KOPT-K1 (cell line): ENCODE data around the gene PLEKHG7.
"Not testable (repeated sequence)": the region's sequence is repeated elsewhere in the genome, so short reads cannot be mapped to it uniquely, and the experiment has no call there.

Experiments
- H3K27ac ChIP-seq: fragments of 200-600 bp; sonication (generic); 2 replicates; pipeline ENCODE4 v1.5.1; 2016; ENCODE audit warnings: antibody characterized with exemption, mild to moderate bottlenecking, low read depth, low read length; ENCODE audit not compliant: poor library complexity, severe bottlenecking
- H3K36me3 ChIP-seq: fragments of 200-600 bp; sonication (generic); 2 replicates; pipeline ENCODE4 v1.5.1; 2017; ENCODE audit warnings: antibody characterized with exemption, mild to moderate bottlenecking, low read length, moderate library complexity; ENCODE audit not compliant: insufficient read depth
- H3K9me3 ChIP-seq: fragments of 200-600 bp; sonication (generic); 2 replicates; pipeline ENCODE4 v1.5.1; 2017; ENCODE audit warnings: antibody characterized with exemption, low read length, mild to moderate bottlenecking; ENCODE audit not compliant: insufficient read depth, poor library complexity, severe bottlenecking

Gene PLEKHG7

DNA sequence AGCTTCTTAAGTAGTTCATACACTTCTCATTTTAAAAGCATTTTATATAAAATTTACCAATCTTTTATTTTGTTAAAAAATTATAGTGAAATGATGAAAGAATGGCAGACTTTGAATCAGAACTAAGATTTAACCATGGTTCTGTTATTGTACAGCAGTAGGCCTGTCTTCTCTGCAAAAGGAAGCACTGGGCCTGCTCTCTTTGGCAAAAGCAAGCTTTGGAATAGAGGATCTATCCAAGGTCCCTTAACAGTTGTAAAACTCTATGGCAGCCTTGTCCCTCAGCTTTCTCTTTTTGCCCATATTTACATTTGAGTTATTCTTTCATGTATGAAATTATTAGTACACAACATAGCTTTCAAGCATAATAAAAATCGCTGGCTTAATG, 82.8 kb downstream of the PLEKHG7 start:
- Histone ChIP-seq H3K36me3 (peaks cover 41% of the 10 kb centered on the region), H3K27ac (no peak overlapping the region)

DNA sequence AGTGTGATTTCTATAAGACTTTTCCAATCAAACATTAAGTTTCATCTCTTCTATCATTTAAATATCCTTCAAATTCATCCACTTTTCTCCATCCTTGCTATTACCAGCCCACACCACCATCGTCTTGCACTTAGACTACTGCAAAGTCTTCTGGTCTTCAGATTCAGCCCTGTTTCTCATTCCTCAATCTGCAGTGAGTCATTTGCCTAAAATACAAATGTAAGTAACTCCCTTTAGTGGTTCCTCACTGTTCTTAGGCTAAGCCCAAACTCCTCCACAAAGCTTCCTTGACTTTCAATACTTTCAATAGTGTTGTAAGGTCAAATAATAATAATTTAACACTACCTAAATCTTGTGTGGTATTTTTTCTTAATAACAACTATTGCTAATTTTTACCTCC, 83.3 kb downstream of the PLEKHG7 start:
- Histone ChIP-seq H3K9me3 (peaks cover 6% of the 10 kb centered on the region), H3K36me3 (peaks cover 37% of the 10 kb centered on the region), H3K27ac (no peak overlapping the region)

More for the DNA sequence above, 82.8 kb downstream of the PLEKHG7 start:
- peaks cover 5% of the 10 kb centered on the region for H3K9me3 ChIP-seq

DNA sequence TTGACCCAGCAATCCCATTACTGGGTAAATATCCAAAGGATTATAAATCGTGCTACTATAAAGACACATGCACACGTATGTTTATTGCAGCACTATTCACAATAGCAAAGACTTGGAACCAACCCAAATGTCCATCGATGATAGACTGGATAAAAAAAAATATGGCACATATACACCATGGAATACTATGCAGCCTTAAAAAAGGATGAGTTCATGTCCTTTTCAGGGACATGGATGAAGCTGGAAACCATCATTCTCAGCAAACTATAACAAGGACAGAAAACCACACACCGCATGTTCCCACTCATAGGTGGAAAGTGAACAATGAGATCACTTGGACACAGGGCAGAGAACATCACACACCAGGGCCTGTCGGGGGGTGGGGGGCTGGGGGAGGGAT, 91.6 kb downstream of the PLEKHG7 start:
- H3K27ac ChIP-seq: not testable (repeated sequence)
- peaks cover 23% of the 10 kb centered on the region for H3K9me3 ChIP-seq
- H3K36me3 ChIP-seq: peaks cover 46% of the 10 kb centered on the region

DNA sequence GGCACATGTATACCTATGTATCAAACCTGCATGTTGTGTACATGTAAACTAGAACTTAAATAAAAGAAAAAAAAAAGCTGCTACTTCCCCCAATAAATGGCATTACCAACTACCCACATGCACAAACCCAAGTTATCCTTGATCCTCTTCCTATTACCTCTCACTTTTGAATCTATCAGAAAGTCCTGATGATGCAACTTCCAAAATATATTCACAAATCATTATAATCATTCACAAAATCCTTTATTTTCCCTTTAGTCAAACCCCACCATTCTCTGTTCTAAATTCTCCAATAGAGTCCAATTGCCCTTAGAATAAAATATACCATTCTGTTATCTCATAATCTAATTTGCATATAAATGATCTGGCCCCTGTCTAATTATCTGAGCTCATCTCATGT, 92.0 kb downstream of the PLEKHG7 start:
- Histone ChIP-seq H3K36me3 (peaks cover 49% of the 10 kb centered on the region), H3K27ac (no peak overlapping the region), H3K9me3 (peaks cover 23% of the 10 kb centered on the region)

GRCh38 chr12:92796650-92797049, 93.9 kb downstream of the PLEKHG7 start:
- H3K9me3 ChIP-seq: peaks cover 11% of the 10 kb centered on the region
- peaks cover 66% of the 10 kb centered on the region for H3K36me3 ChIP-seq
- no peak overlapping the region for H3K27ac ChIP-seq

- no peak overlapping the region for H3K27ac ChIP-seq
- H3K9me3 ChIP-seq: peaks cover 14% of the 10 kb centered on the region
- peaks cover 72% of the 10 kb centered on the region for H3K36me3 ChIP-seq
Observed at GRCh38 chr12:92802906-92803305, 100.1 kb downstream of the PLEKHG7 start.

DNA sequence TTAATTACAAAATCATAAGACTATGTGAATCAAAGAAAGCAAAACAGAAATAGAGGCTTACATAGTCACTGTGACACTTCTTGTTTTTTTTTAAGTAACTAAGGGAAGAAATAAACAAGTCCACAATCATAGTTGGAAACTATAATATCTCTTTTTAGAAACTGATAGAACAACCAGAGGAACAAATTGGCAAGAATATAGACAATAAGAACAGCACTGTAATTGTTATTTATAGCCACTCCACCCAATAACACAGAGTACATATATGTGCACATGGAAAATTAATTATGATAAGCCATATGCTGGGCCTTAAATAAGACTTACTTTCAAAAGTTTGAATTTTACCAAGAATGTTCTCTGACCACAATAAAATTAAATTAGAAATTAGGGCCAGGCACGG, 101.1 kb downstream of the PLEKHG7 start:
- H3K27ac ChIP-seq: no peak overlapping the region
- peaks cover 74% of the 10 kb centered on the region for H3K36me3 ChIP-seq
- H3K9me3 ChIP-seq: peaks cover 14% of the 10 kb centered on the region

DNA sequence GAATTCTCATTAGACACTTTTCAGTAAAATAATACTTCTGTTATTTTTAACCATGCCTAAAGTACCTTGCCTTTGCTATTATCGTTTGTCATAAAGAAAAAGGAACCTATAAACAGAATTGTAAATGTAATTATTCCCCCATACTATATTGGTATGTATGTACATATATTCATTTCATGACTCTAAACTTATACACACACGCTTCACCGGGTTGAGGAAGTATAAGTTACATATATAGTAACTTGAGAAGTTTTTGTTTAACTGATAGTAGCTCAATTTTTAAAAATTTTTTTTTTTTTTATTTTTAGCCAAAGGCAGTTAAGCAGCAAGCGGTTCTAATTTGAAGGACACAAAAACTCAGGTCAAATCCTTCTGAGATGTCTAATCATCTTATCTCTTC, 107.6 kb downstream of the PLEKHG7 start:
- no peak overlapping the region for H3K27ac ChIP-seq
- peaks cover 72% of the 10 kb centered on the region for H3K36me3 ChIP-seq
- peaks cover 14% of the 10 kb centered on the region for H3K9me3 ChIP-seq

DNA sequence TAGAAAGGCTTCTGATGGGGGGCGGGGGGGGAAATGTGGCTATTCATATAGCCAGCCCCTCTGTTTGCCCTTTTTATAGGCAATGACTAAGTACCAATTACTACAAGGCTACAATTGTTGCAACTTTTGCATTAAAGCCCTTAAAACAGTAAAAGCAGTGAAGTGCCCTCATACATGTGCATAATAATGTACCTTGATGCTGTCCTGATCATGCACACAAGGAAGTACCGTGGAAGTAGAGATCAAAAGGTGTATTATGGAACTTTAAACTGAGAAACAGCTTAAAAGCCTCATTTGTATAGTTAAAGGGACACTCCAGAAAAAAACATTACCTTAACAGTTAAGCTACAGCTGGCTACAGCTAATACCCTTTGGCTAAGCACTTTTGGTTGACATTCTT, 111.8 kb downstream of the PLEKHG7 start:
- H3K27ac ChIP-seq: no peak overlapping the region

GRCh38 chr12:92821142-92821541, 118.4 kb downstream of the PLEKHG7 start:
- Histone ChIP-seq H3K9me3 (no peaks in the 10 kb centered on the region), H3K27ac (no peak overlapping the region), H3K36me3 (peaks cover 67% of the 10 kb centered on the region)

More for the DNA sequence above, 111.8 kb downstream of the PLEKHG7 start:
- Histone ChIP-seq H3K9me3 (no peaks in the 10 kb centered on the region), H3K36me3 (peaks cover 67% of the 10 kb centered on the region)
